Right atrium auricular region (tissue), 2 donors: ENCODE data around the gene ATP6V0A1. TPM values are rescaled to one million over a fixed set of nuclear protein-coding genes. Genes with fewer than 3 reads are reported as not detected.

Experiments used
- DNase-seq: peaks from one replicate; pipeline ENCODE4 v3.0.0-alpha.2; 2019; ENCODE audit warnings: low spot score
- H3K27ac ChIP-seq, 2 donors: fragments of 200-600 bp; sonication (generic); 1 replicate in 1 of 2; 2 replicates in 1 of 2; pipeline ENCODE4 v1.5.1; 2016 to 2019
- H3K27me3 ChIP-seq, 2 donors: fragments of 200-600 bp; sonication (generic); one replicate each; pipeline versions ENCODE4 v1.5.1 to v1.6.0; 2017 to 2019
- H3K36me3 ChIP-seq: fragments of 200-600 bp; sonication (generic); one replicate; pipeline ENCODE4 v1.5.1; 2016
- H3K4me1 ChIP-seq, 2 donors: fragments of 200-600 bp; sonication (generic); one replicate each; pipeline versions ENCODE4 v1.5.1 to v1.6.0; 2017 to 2019
- H3K4me3 ChIP-seq, 2 donors: fragments of 200-600 bp; sonication (generic); 1 replicate in 1 of 2; 2 replicates in 1 of 2; pipeline ENCODE4 v1.5.1; 2017 to 2019; ENCODE audit warnings: mild to moderate bottlenecking in 1 of 2, moderate library complexity in 1 of 2
- H3K9me3 ChIP-seq, 2 donors: fragments of 200-600 bp; sonication (generic); one replicate each; pipeline ENCODE4 v1.5.1; 2019
- CTCF ChIP-seq, 2 donors: fragments of 200-600 bp; sonication (generic); IDR thresholded peaks; one replicate each; pipeline ENCODE4 v1.5.1; 2019; ENCODE audit warnings: antibody characterized with exemption in 2 of 2
- total RNA-seq, 2 donors: library from RNA; depleted of rRNA; stranded (reverse); fragments of >200 nt; gene quantifications; one replicate each; pipeline ENCODE4 v1.1.0, GENCODE V29; 2016

ATP6V0A1 gene
- total RNA-seq, 2 donors from 2014 or later = 38.9 to 67.5 TPM

DNA sequence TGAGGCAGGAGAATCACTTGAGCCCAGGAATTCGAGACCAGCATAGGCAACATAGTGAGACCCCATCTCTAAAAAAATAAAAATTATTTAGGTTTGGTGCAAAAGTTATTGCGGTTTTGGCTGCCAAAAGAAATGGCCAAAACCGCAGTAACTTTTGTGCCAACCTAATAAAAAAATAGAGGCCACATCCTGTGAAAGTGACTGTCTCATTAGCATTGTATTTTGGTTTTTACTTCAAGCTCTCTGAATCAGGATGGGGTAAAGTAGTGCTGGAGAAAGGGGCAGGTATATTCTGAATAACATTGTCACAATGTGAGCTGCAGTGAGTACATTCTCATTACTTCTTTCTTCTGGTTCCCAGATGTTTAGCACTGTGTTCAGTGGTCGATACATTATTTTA lies 36.0 kb downstream of the ATP6V0A1 start:
- TF ChIP-seq CTCF (IDR thresholded peaks at IDR 0.05) = no peak
- Histone ChIP-seq H3K36me3 (peaks cover 96% of the 10 kb centered on the region), H3K4me3 (no peak overlapping the region), H3K27ac (no peak overlapping the region), H3K27me3 (no peaks in the 10 kb centered on the region), H3K4me1 (no peaks in the 10 kb centered on the region), H3K9me3 (no peaks in the 10 kb centered on the region)
- DNase-seq = no peak

DNA sequence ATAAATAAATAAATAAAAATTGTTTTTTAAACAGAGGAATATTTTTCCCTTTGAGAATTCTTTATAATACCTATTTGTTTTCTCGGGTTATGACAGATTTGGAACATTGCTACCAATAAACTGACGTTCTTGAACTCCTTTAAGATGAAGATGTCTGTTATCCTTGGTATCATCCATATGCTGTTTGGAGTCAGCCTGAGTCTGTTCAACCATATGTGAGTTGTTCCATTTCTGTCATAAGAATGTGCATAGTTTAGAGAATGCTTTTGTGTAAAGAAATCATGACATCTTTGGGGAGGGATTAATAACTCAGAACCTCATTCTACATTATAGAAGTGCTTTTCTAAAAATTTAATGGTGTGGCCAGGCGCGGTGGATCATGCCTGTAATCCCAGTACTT lies 40.1 kb downstream of the ATP6V0A1 start:
- H3K27ac ChIP-seq = no peak overlapping the region
- no peak for TF ChIP-seq CTCF (IDR thresholded peaks at IDR 0.05)
- no peak for DNase-seq
- H3K9me3 ChIP-seq = no peaks in the 10 kb centered on the region
- no peak overlapping the region for H3K4me3 ChIP-seq
- H3K4me1 ChIP-seq = no peaks in the 10 kb centered on the region
- no peaks in the 10 kb centered on the region for H3K27me3 ChIP-seq
- H3K36me3 ChIP-seq = peaks cover 96% of the 10 kb centered on the region

DNA sequence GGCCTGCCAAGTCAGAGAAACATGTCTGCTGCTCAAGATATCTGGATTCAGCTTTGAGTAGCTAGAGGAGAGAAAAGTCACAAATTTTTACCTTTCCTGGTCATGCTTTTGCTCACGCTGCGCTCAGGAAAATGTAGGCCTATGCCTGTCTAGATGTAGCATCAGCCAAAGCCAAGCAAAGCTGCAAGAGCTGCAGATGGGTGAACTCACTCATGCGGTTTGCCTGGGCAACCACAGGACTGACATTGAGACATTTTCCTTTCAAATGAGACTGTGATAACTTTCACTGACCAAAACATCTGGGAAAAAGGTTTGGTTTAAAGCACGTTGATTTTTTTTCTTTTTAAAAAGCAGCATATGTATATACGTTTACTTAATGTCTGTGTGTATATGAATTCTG lies 43.4 kb downstream of the ATP6V0A1 start:
- H3K9me3 ChIP-seq = no peaks in the 10 kb centered on the region
- no peak overlapping the region for H3K4me3 ChIP-seq
- H3K36me3 ChIP-seq = peaks cover 88% of the 10 kb centered on the region
- TF ChIP-seq CTCF (IDR thresholded peaks at IDR 0.05) = no peak
- DNase-seq = no peak
- no peaks in the 10 kb centered on the region for H3K27me3 ChIP-seq
- H3K27ac ChIP-seq = no peak overlapping the region
- H3K4me1 ChIP-seq = no peaks in the 10 kb centered on the region

GRCh38 chr17:42502926-42503325 lies 44.2 kb downstream of the ATP6V0A1 start:
- DNase-seq = no peak
- H3K27me3 ChIP-seq = no peaks in the 10 kb centered on the region
- H3K9me3 ChIP-seq = no peaks in the 10 kb centered on the region
- peaks cover 88% of the 10 kb centered on the region for H3K36me3 ChIP-seq
- no peak for TF ChIP-seq CTCF (IDR thresholded peaks at IDR 0.05)
- H3K27ac ChIP-seq = no peak overlapping the region
- H3K4me3 ChIP-seq = no peak overlapping the region
- H3K4me1 ChIP-seq = no peaks in the 10 kb centered on the region

DNA sequence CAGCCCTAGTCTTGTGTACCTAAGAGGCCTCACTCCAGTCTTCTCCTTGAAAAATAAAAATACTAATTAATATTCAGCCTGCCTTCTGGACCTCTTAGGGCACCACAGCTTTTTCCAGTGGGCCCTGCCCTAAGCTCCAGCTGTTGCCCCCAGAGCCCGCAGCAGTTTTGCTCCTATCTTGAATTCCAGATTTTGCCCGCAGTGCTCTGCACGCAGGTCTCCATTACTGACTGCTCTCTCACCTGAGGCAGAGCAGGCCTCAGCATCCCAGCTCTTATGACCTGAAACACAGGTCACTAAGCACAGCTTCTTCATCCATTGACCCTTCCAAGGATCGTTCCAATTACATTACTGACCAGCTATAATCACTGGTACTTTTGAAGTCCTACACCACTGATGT lies 49.0 kb downstream of the ATP6V0A1 start:
- Histone ChIP-seq H3K36me3 (peaks cover 75% of the 10 kb centered on the region), H3K27me3 (no peaks in the 10 kb centered on the region), H3K9me3 (no peaks in the 10 kb centered on the region), H3K4me1 (peaks cover 0 to 7% of the 10 kb centered on the region in 2 donors), H3K27ac (no peak overlapping the region), H3K4me3 (no peak overlapping the region)
- no peak for TF ChIP-seq CTCF (IDR thresholded peaks at IDR 0.05)
- DNase-seq = no peak

- H3K4me3 ChIP-seq = no peak overlapping the region
- no peak for TF ChIP-seq CTCF (IDR thresholded peaks at IDR 0.05)
- H3K36me3 ChIP-seq = peaks cover 67% of the 10 kb centered on the region
- peaks cover 0 to 15% of the 10 kb centered on the region in 2 donors for H3K4me1 ChIP-seq
- DNase-seq = no peak
- no peaks in the 10 kb centered on the region for H3K9me3 ChIP-seq
- no peak overlapping the region for H3K27ac ChIP-seq
- H3K27me3 ChIP-seq = no peaks in the 10 kb centered on the region
Measured at GRCh38 chr17:42508426-42509165, 49.9 kb downstream of the ATP6V0A1 start.
